AG09309 (cell line): ENCODE data around the gene TMEM245.

Experiments used
- DNase-seq: peaks from one replicate; pipeline ENCODE4 v3.0.0-alpha.2; 2010; ENCODE audit warnings: low read depth
- H3K4me3 ChIP-seq: 2 replicates; pipeline ENCODE4 v1.5.1; 2011; ENCODE audit warnings: mild to moderate bottlenecking, low read depth, low read length, moderate library complexity; ENCODE audit not compliant: control insufficient read depth
- TF ChIP-seq, protein P1 (sequence below): IDR thresholded peaks from 2 replicates; pipeline ENCODE4 v1.5.1; 2011; ENCODE audit warnings: mild to moderate bottlenecking, low read depth, low read length, inconsistent platforms; ENCODE audit not compliant: insufficient read depth, control insufficient read depth; ENCODE audit errors: missing control alignments

Gene TMEM245

GRCh38 chr9:109115931-109116526 lies 3.7 kb downstream of the TMEM245 start:
- DNase-seq, result no peak
- TF ChIP-seq, protein P1, sequence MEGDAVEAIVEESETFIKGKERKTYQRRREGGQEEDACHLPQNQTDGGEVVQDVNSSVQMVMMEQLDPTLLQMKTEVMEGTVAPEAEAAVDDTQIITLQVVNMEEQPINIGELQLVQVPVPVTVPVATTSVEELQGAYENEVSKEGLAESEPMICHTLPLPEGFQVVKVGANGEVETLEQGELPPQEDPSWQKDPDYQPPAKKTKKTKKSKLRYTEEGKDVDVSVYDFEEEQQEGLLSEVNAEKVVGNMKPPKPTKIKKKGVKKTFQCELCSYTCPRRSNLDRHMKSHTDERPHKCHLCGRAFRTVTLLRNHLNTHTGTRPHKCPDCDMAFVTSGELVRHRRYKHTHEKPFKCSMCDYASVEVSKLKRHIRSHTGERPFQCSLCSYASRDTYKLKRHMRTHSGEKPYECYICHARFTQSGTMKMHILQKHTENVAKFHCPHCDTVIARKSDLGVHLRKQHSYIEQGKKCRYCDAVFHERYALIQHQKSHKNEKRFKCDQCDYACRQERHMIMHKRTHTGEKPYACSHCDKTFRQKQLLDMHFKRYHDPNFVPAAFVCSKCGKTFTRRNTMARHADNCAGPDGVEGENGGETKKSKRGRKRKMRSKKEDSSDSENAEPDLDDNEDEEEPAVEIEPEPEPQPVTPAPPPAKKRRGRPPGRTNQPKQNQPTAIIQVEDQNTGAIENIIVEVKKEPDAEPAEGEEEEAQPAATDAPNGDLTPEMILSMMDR, result no peak

DNA sequence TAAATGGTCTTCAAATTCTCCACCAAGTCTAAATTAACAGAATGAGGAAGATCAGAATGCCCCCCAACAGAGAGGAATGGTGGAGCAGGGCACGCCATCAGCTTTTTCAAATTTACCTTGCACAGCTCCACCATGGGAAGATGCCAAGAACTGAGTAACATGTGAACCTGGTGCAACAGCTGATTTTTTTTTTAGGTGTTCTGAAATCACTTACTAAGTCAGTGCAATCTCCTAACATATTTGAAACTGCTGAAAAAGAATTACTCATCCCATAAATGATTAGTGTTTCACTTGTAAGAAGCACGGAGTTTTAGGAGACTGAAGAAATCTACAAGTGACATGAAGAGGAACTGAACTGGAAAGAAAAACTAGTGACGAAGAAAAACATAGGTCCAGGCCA lies 5.1 kb downstream of the TMEM245 start:
- no peak overlapping the region for H3K4me3 ChIP-seq
- peak; percentile 58 for DNase-seq
- TF ChIP-seq, protein P1, result no peak

More at GRCh38 chr9:109115931-109116526, 3.7 kb downstream of the TMEM245 start:
- no peak overlapping the region for H3K4me3 ChIP-seq

GRCh38 chr9:109113892-109114609 lies 5.7 kb downstream of the TMEM245 start:
- DNase-seq, result no peak
- TF ChIP-seq, protein P1, result no peak
- H3K4me3 ChIP-seq, result no peak overlapping the region

GRCh38 chr9:109113254-109113653 lies 6.5 kb downstream of the TMEM245 start:
- no peak for DNase-seq
- TF ChIP-seq, protein P1, result no peak
- no peak overlapping the region for H3K4me3 ChIP-seq

DNA sequence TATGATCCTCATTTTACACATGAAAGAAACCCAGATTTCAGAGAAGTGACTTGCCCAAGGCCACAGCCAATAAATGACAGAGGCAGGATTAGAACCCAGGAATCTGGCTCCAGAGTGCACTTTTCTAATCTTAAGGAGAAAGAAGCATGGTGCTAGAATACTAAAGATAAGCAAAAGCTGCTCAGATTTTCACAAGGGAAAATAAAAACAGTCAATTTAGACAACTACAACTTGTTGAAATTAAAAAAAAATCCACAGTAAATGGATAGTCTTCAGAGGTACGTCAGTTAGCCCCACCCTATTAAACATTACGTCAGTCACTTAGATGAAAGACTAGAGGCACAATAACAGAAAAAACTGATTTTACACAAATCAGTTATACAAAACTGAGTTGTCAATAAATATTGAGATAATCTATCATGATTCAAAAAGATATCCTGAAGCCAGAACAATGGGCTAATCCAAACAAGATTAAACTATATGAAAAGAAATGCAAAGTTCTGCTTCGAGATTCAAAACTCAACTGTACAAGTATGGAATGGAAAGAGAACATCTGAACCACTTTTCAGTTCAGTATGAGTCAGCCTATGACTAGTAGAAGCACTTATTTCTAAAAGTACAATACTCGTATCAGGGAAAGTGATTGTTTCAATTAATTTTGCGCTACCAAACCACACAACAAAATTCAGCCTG lies 9.3 kb downstream of the TMEM245 start:
- TF ChIP-seq, protein P1, result no peak
- H3K4me3 ChIP-seq, result no peak overlapping the region
- DNase-seq, result no peak

DNA sequence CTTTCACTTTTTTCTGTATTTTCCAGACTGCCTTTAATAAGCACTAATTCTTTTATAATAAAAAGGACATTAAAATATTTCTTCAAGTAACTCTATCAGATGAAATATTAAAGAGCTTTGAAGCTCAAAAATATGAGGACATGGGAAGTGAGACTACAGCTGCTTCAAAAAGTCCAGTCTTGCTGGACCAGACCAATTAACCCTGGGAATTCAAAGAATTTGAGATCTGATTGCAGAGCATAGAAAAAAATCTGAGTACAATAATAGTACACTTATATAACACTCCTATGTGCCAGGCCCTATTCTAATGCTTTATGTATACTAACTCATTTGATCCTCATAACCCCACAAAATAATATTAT lies 9.8 kb downstream of the TMEM245 start:
- H3K4me3 ChIP-seq, result no peak overlapping the region
- DNase-seq, result no peak
- TF ChIP-seq, protein P1, result no peak
